ENCODE results near the gene SLC25A45.

Gene SLC25A45

GRCh38 chr11:65402790-65403189 is 20.3 kb upstream of the SLC25A45 start:
- DNase-seq: no peak

- DNase-seq: no peak
Observed at GRCh38 chr11:65401803-65402248, 19.4 kb upstream of the SLC25A45 start.

- DNase-seq: no peak
Observed at GRCh38 chr11:65401073-65401802, 18.8 kb upstream of the SLC25A45 start.

GRCh38 chr11:65400307-65401072 is 18.0 kb upstream of the SLC25A45 start:
- no peak for DNase-seq

- DNase-seq: no peak
Observed at GRCh38 chr11:65399845-65400244, 17.4 kb upstream of the SLC25A45 start.

GRCh38 chr11:65399249-65399648 is 16.8 kb upstream of the SLC25A45 start:
- DNase-seq: no peak

GRCh38 chr11:65398362-65398910 is 16.0 kb upstream of the SLC25A45 start:
- DNase-seq: no peak

- DNase-seq: no peak
Observed at GRCh38 chr11:65396769-65397745, 14.6 kb upstream of the SLC25A45 start.

GRCh38 chr11:65395961-65396530 is 13.6 kb upstream of the SLC25A45 start:
- no peak for DNase-seq

- DNase-seq: no peak
Observed at GRCh38 chr11:65394125-65394536, 11.7 kb upstream of the SLC25A45 start.

GRCh38 chr11:65393513-65394079 is 11.2 kb upstream of the SLC25A45 start:
- no peak for DNase-seq

GRCh38 chr11:65392899-65393298 is 10.5 kb upstream of the SLC25A45 start:
- no peak for DNase-seq

GRCh38 chr11:65392186-65392829 is 9.9 kb upstream of the SLC25A45 start:
- DNase-seq: no peak

GRCh38 chr11:65390996-65391395 is 8.6 kb upstream of the SLC25A45 start:
- DNase-seq: no peak

GRCh38 chr11:65390099-65390941 is 7.9 kb upstream of the SLC25A45 start:
- no peak for DNase-seq

- no peak for DNase-seq
Observed at GRCh38 chr11:65389294-65389980, 7.0 kb upstream of the SLC25A45 start.

GRCh38 chr11:65388731-65389130 is 6.3 kb upstream of the SLC25A45 start:
- DNase-seq: no peak

- DNase-seq: no peak
Observed at GRCh38 chr11:65386307-65387140, 4.1 kb upstream of the SLC25A45 start, which contains the start of gene FRMD8. Gene FRMD8, plus strand, starts transcription at chr11:65386637. Its CDS starts 400 bp downstream, at chr11:65387037.

Data from SIG-M5 (cell line).